Uterus (tissue), 2 donors: Measurements from ENCODE around the gene CELA2A.

Experiments used
- POLR2A ChIP-seq, 2 donors: fragments of 450-650 bp; IDR thresholded peaks; one replicate each; pipeline ENCODE4 v1.6.1; 2016; ENCODE audit warnings: antibody characterized with exemption in 2 of 2, mild to moderate bottlenecking in 1 of 2, moderate library complexity in 1 of 2
- TF ChIP-seq, protein P1 (sequence below), 4 experiments: fragments of 200-600 bp in 2 of 4; fragments of 450-650 bp in 2 of 4; sonication (generic) in 2 of 4; IDR thresholded peaks; one replicate each; pipeline ENCODE4 v1.5.1; 2016 to 2019; ENCODE audit warnings: antibody characterized with exemption in 4 of 4, mild to moderate bottlenecking in 2 of 4, moderate library complexity in 1 of 4

DNA sequence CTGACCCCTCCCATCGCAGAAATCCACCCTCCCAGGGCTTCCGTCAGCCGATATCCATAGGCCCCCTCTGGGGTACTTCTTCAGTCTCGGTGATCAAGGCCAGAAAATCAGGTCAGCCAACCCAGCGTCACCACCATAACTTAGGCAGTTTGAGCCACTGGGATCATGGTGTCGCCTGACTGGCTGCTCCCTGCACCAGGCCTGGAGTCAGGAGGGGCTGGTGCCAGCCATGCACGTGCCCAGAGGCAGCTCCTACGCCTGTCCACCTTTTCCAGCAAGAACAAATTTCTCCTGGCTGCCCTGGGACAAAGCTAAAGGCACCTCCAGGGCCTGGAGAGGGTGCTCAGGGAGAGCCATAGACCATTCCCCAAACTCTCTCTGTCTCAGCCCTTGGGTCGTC lies 23.1 kb upstream of the CELA2A start:
- TF ChIP-seq, protein P1, sequence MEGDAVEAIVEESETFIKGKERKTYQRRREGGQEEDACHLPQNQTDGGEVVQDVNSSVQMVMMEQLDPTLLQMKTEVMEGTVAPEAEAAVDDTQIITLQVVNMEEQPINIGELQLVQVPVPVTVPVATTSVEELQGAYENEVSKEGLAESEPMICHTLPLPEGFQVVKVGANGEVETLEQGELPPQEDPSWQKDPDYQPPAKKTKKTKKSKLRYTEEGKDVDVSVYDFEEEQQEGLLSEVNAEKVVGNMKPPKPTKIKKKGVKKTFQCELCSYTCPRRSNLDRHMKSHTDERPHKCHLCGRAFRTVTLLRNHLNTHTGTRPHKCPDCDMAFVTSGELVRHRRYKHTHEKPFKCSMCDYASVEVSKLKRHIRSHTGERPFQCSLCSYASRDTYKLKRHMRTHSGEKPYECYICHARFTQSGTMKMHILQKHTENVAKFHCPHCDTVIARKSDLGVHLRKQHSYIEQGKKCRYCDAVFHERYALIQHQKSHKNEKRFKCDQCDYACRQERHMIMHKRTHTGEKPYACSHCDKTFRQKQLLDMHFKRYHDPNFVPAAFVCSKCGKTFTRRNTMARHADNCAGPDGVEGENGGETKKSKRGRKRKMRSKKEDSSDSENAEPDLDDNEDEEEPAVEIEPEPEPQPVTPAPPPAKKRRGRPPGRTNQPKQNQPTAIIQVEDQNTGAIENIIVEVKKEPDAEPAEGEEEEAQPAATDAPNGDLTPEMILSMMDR (IDR thresholded peaks at IDR 0.05) = no peak
- no peak for TF ChIP-seq POLR2A (IDR thresholded peaks at IDR 0.05)
